SK-N-SH (cell line): Measurements from ENCODE around the gene PALLD. TPM values are rescaled to one million over a fixed set of nuclear protein-coding genes. Genes with fewer than 3 reads are reported as not detected.

ENCODE experiments used
- CTCF ChIA-PET: fragments of 300-600, 350-600 bp; formaldehyde crosslinking; extraction: SDS; loops from one replicate; lab custom pipeline; 2021; lab: Yijun Ruan, JAX
- POLR2A ChIA-PET: fragments of 350-600 bp; sonication (Branson Sonifier 250); formaldehyde crosslinking; extraction: SDS; loops from one replicate; lab custom pipeline; 2020; ENCODE audit warnings: antibody characterized with exemption, inconsistent platforms; lab: Yijun Ruan, JAX
- DNase-seq: peaks from one replicate; pipeline ENCODE4 v3.0.0; 2012
- H2AFZ ChIP-seq: fragments of 200-600 bp; sonication (generic); 2 replicates; pipeline ENCODE4 v1.8.1; 2016; ENCODE audit warnings: antibody characterized with exemption, mild to moderate bottlenecking, low read depth
- H3F3A ChIP-seq: fragments of 200-600 bp; sonication (generic); replicated peaks from 2 replicates; pipeline ENCODE3; 2016; ENCODE audit warnings: antibody characterized with exemption, mild to moderate bottlenecking; ENCODE audit not compliant: insufficient read depth
- H3K27ac ChIP-seq, 2 experiments: fragments of 200-500 bp in 1 of 2; fragments of 200-600 bp in 1 of 2; sonication (Bioruptor generic) in 1 of 2; sonication (generic), shearing (Covaris generic) in 1 of 2; 2 replicates each; pipeline versions ENCODE4 v1.5.1 to v1.6.1; 2014 to 2016; ENCODE audit warnings: low read depth in 2 of 2, inconsistent platforms in 1 of 2, low read length in 1 of 2, mild to moderate bottlenecking in 1 of 2, mixed read lengths in 1 of 2
- H3K27me3 ChIP-seq: fragments of 200-600 bp; sonication (generic), shearing (Covaris generic); 2 replicates; pipeline ENCODE4 v1.6.1; 2016; ENCODE audit warnings: mixed run types; ENCODE audit not compliant: insufficient read depth
- H3K36me3 ChIP-seq, 2 experiments: fragments of 200-500 bp in 1 of 2; fragments of 200-600 bp in 1 of 2; sonication (Bioruptor generic) in 1 of 2; sonication (generic) in 1 of 2; replicated peaks in 1 of 2; 2 replicates each; pipeline versions ENCODE3 to v1.5.1; 2014 to 2016; ENCODE audit warnings: low read length in 1 of 2, mild to moderate bottlenecking in 1 of 2; ENCODE audit not compliant: insufficient read depth in 2 of 2, control insufficient read depth in 1 of 2
- H3K4me1 ChIP-seq, 2 experiments: fragments of 200-500 bp in 1 of 2; fragments of 200-600 bp in 1 of 2; sonication (Bioruptor generic) in 1 of 2; sonication (generic), shearing (Covaris generic) in 1 of 2; 2 replicates each; pipeline versions ENCODE4 v1.5.1 to v1.6.1; 2014 to 2016; ENCODE audit warnings: low read depth in 1 of 2, low read length in 1 of 2, mixed run types in 1 of 2; ENCODE audit not compliant: insufficient read depth in 2 of 2, control insufficient read depth in 1 of 2
- H3K4me2 ChIP-seq: fragments of 200-600 bp; sonication (generic), shearing (Covaris generic); 2 replicates; pipeline ENCODE4 v1.6.1; 2017; ENCODE audit warnings: mixed run types
- H3K4me3 ChIP-seq, 2 experiments: fragments of 200-500 bp in 1 of 2; fragments of 200-600 bp in 1 of 2; sonication (Bioruptor generic) in 1 of 2; sonication (generic), shearing (Covaris generic) in 1 of 2; 2 replicates each; pipeline versions ENCODE4 v1.5.1 to v1.8.1; 2014 to 2016; ENCODE audit warnings: low read depth in 2 of 2, inconsistent platforms in 1 of 2, low read length in 1 of 2, mild to moderate bottlenecking in 1 of 2, mixed read lengths in 1 of 2, moderate library complexity in 1 of 2
- H3K79me2 ChIP-seq: fragments of 200-600 bp; sonication (generic); 2 replicates; pipeline ENCODE4 v1.8.1; 2017; ENCODE audit warnings: mild to moderate bottlenecking; ENCODE audit not compliant: insufficient read depth
- H3K9ac ChIP-seq: fragments of 200-600 bp; sonication (generic); 2 replicates; pipeline ENCODE4 v1.6.1; 2017; ENCODE audit warnings: mixed run types
- H3K9me2 ChIP-seq: fragments of 200-600 bp; sonication (generic); 2 replicates; pipeline ENCODE4 v1.6.1; 2017; ENCODE audit warnings: mixed run types
- H3K9me3 ChIP-seq: fragments of 200-600 bp; sonication (generic); 2 replicates; pipeline ENCODE4 v1.6.1; 2017; ENCODE audit warnings: mixed run types, mild to moderate bottlenecking, moderate library complexity
- H4K20me1 ChIP-seq: fragments of 200-600 bp; sonication (generic); 2 replicates; pipeline ENCODE4 v1.6.1; 2017; ENCODE audit warnings: mild to moderate bottlenecking, mixed run types; ENCODE audit not compliant: insufficient read depth
- CHD2 ChIP-seq: fragments of 150-350 bp; IDR thresholded peaks from 2 replicates; pipeline ENCODE4 v1.6.1; 2018; ENCODE audit warnings: low read length; ENCODE audit not compliant: partially characterized antibody
- EZH2phosphoT487 ChIP-seq: fragments of 200-600 bp; sonication (generic); IDR thresholded peaks from 2 replicates; pipeline ENCODE4 v1.6.1; 2017; ENCODE audit warnings: low read depth, mixed run types, mild to moderate bottlenecking, antibody characterized with exemption, moderate library complexity, borderline replicate concordance
- FOXJ3 ChIP-seq: sonication (generic); formaldehyde crosslinking; IDR thresholded peaks from 2 replicates; pipeline ENCODE4 v1.5.1; 2020; ENCODE audit warnings: mild to moderate bottlenecking, missing genetic modification reagents
- GATA2 ChIP-seq: sonication (generic); formaldehyde crosslinking; IDR thresholded peaks from 2 replicates; pipeline ENCODE4 v1.5.0; 2020; ENCODE audit warnings: mild to moderate bottlenecking, missing genetic modification reagents
- JUND ChIP-seq: IDR thresholded peaks from 2 replicates; pipeline ENCODE4 v1.4.0; 2012
- RCOR1 ChIP-seq: fragments of 150-350 bp; IDR thresholded peaks from 2 replicates; pipeline ENCODE4 v1.6.1; 2017; ENCODE audit warnings: antibody characterized with exemption, low read length
- TEAD4 ChIP-seq: IDR thresholded peaks from 2 replicates; pipeline ENCODE4 v1.4.0; 2012; ENCODE audit warnings: mild to moderate bottlenecking, borderline replicate concordance; ENCODE audit not compliant: insufficient read depth
- WGBS: methylation state at CpG from one replicate; pipeline ENCODE4 v1.1.6; 2017; ENCODE audit warnings: low lambda C conversion rate; 5-methylcytosine and 5-hydroxymethylcytosine counted together
- polyA plus RNA-seq, 3 experiments: library from polyadenylated mRNA; depleted of rRNA; stranded (reverse); fragments of >200 nt; gene quantifications; 2 replicates each; pipeline ENCODE4 v1.2.3, GENCODE V29; 2012
- TF ChIP-seq, protein P1 (sequence below): IDR thresholded peaks from 2 replicates; pipeline ENCODE4; 2012

The PALLD gene
- polyA plus RNA-seq, 1 of the 3 experiments (the other 2 are of a cell fraction), result 33.0 TPM

GRCh38 chr4:168654104-168654847, 157.4 kb downstream of the PALLD start:
- peaks cover 3% of the 10 kb centered on the region; the same call in 1 of the 2 replicates for H3K79me2 ChIP-seq
- H3K9me2 ChIP-seq, result no peaks in the 10 kb centered on the region
- H3K9me3 ChIP-seq, result no peaks in the 10 kb centered on the region
- no peaks in the 10 kb centered on the region for H3K36me3 ChIP-seq
- POLR2A ChIA-PET, result interaction anchor here (0.6 to 1.8 kb wide), 2 partner anchors 8 to 70 kb away, joined by 4 to 5 read pairs; no protein-coding TSS in a partner anchor
- no peak overlapping the region for H3K9ac ChIP-seq
- no peaks in the 10 kb centered on the region for H4K20me1 ChIP-seq
- peaks cover 14 to 18% of the 10 kb centered on the region in 2 experiments; a peak in 3 of 4 replicates for H3K4me1 ChIP-seq
- H3K27me3 ChIP-seq, result no peaks in the 10 kb centered on the region
- WGBS, result 71% methylated on average over 4 of the region's 4 CpGs
- DNase-seq, result no peak
- H3K4me2 ChIP-seq, result no peak overlapping the region
- H3K4me3 ChIP-seq, result no peak overlapping the region
- H2AFZ ChIP-seq, result no peak overlapping the region
- no peak overlapping the region for H3K27ac ChIP-seq
- TF ChIP-seq, protein P1, sequence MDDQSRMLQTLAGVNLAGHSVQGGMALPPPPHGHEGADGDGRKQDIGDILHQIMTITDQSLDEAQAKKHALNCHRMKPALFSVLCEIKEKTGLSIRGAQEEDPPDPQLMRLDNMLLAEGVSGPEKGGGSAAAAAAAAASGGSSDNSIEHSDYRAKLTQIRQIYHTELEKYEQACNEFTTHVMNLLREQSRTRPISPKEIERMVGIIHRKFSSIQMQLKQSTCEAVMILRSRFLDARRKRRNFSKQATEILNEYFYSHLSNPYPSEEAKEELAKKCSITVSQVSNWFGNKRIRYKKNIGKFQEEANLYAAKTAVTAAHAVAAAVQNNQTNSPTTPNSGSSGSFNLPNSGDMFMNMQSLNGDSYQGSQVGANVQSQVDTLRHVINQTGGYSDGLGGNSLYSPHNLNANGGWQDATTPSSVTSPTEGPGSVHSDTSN, result no peak
- TF ChIP-seq RCOR1 (no peak), CHD2 (no peak), TEAD4 (no peak), JUND (no peak), GATA2 (CRISPR knock-in tag) (no peak)
- CTCF ChIA-PET, result interaction anchor here (1.3 to 1.4 kb wide), 2 partner anchors 22 to 352 kb away, joined by 3 to 5 read pairs; no protein-coding TSS in a partner anchor
- H3F3A ChIP-seq, result peaks cover 16% of the 10 kb centered on the region

DNA sequence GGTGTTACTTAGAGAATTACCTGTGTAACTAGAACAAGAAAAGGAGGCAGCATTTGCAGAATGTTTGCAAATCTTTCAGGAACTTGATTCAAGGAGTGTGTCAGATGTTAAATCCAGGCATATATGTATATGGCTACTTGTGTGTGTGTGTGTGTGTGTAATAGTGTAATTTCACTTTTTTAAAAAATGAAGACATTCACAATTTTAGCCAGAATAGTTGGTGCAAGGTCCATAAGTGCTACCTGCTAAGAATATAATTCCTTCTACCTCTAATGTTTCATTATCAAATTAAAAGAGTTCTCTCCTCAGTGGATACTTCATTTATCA, 158.0 kb downstream of the PALLD start:
- TF ChIP-seq, protein P1, result no peak
- TF ChIP-seq FOXJ3 (CRISPR knock-in tag), result no peak
- no peak for TF ChIP-seq EZH2phosphoT487

More for the DNA sequence above, 158.0 kb downstream of the PALLD start:
- POLR2A ChIA-PET, result interaction anchor here (1.8 kb wide), 1 partner anchor 9 kb away, joined by 5 read pairs; no protein-coding TSS in a partner anchor
- no peak overlapping the region for H3K27ac ChIP-seq
- H3K4me3 ChIP-seq, result no peak overlapping the region
- no peaks in the 10 kb centered on the region for H3K27me3 ChIP-seq
- H2AFZ ChIP-seq, result no peak overlapping the region
- H3K4me2 ChIP-seq, result no peak overlapping the region
- H3K36me3 ChIP-seq, result no peaks in the 10 kb centered on the region
- H3K79me2 ChIP-seq, result no peaks in the 10 kb centered on the region
- H3K4me1 ChIP-seq, result peaks cover 12 to 20% of the 10 kb centered on the region in 2 experiments; a peak in 3 of 4 replicates
- no peaks in the 10 kb centered on the region for H3K9me3 ChIP-seq
- DNase-seq, result no peak
- H3K9me2 ChIP-seq, result no peaks in the 10 kb centered on the region
- H3K9ac ChIP-seq, result no peak overlapping the region
- no peaks in the 10 kb centered on the region for H4K20me1 ChIP-seq
- peaks cover 16% of the 10 kb centered on the region for H3F3A ChIP-seq
- CTCF ChIA-PET, result interaction anchor here (0.7 to 1.4 kb wide), 2 partner anchors 19 to 23 kb away, joined by 3 to 5 read pairs; no protein-coding TSS in a partner anchor
